ENCODE measurements around the gene TTC3.
A peak's percentile ranks its signal among the peaks of the same experiment; 100 is the strongest.

TTC3 gene

GRCh38 chr21:37145635-37146111 lies 72.6 kb downstream of the TTC3 start (continued):
- 0 out of 2 replicates have a peak, but pooled peaks have one; percentile 10 for TF ChIP-seq IKZF3 (tag by site-specific recombination; IDR thresholded peaks at IDR 0.05)
- 0 out of 2 replicates have a peak, but pooled peaks have one; percentile 45 for TF ChIP-seq ZNF660 (tag by site-specific recombination; IDR thresholded peaks at IDR 0.05)

- Histone ChIP-seq H3K4me1 (ENCODE audit: control insufficient read depth, insufficient read depth, low read length) (peaks cover 6% of the 10 kb centered on the region; the same call in 1 of the 2 replicates), H3K9me3 (ENCODE audit: control insufficient read depth, insufficient read depth, low read depth, low read length) (no peaks in the 10 kb centered on the region), H3K27ac (ENCODE audit: extremely low read depth, low read depth, low read length) (no peak overlapping the region), H3K36me3 (ENCODE audit: control insufficient read depth in 2 of 2, insufficient read depth in 1 of 2, low read length in 2 of 2) (peaks cover 26 to 28% of the 10 kb centered on the region in 2 experiments), H3K4me3 (ENCODE audit: low read depth, low read length) (no peak overlapping the region)
- CTCF ChIA-PET: interaction anchor here (0.6 to 1.3 kb wide), 4 partner anchors 14 to 170 kb away, joined by 3 to 4 read pairs (median 3); no protein-coding TSS in a partner anchor
- POLR2A ChIA-PET: no interaction called here
- 0 out of 2 replicates have a peak, but pooled peaks have one; percentile 12 for TF ChIP-seq ZNF184 (tag by site-specific recombination; IDR thresholded peaks at IDR 0.05)
- no peak for TF ChIP-seq ZNF26 (tag by site-specific recombination; IDR thresholded peaks at IDR 0.05)
- TF ChIP-seq ZSCAN23 (tag by site-specific recombination; IDR thresholded peaks at IDR 0.05): no peak
- peak; percentile 30; the same call in 1 of the 2 replicates for TF ChIP-seq ZNF423 (tag by site-specific recombination; IDR thresholded peaks at IDR 0.05)
- TF ChIP-seq SCRT2 (tag by site-specific recombination; IDR thresholded peaks at IDR 0.05): no peak
- TF ChIP-seq ZNF768 (tag by site-specific recombination; IDR thresholded peaks at IDR 0.05): no peak
- no peak for TF ChIP-seq ZNF501 (tag by site-specific recombination; IDR thresholded peaks at IDR 0.05)
- TF ChIP-seq ZNF692 (tag by site-specific recombination; IDR thresholded peaks at IDR 0.05): no peak
- no peak for TF ChIP-seq ZNF704 (tag by site-specific recombination; IDR thresholded peaks at IDR 0.05)
- peak; percentile 53 for TF ChIP-seq GLIS1 (tag by site-specific recombination; IDR thresholded peaks at IDR 0.05)
- no peak for TF ChIP-seq CTCF (tag by site-specific recombination; IDR thresholded peaks at IDR 0.05)
- TF ChIP-seq ZBTB26 (tag by site-specific recombination; optimal IDR thresholded peaks at IDR 0.05): no peak
- no peak for TF ChIP-seq ZNF341 (tag by site-specific recombination; IDR thresholded peaks at IDR 0.05; ENCODE audit: low read depth)
- no peak for TF ChIP-seq TRIM28 (IDR thresholded peaks at IDR 0.05; ENCODE audit: borderline replicate concordance, low read length)
- TF ChIP-seq ZBTB6 (tag by site-specific recombination; IDR thresholded peaks at IDR 0.05): no peak
- no peak for TF ChIP-seq ELK4 (IDR thresholded peaks at IDR 0.05; ENCODE audit: borderline replicate concordance, low read depth, low read length)
- peak; percentile 63 for TF ChIP-seq ZNF362 (tag by site-specific recombination; IDR thresholded peaks at IDR 0.05)
- TF ChIP-seq PATZ1 (tag by site-specific recombination; IDR thresholded peaks at IDR 0.05): no peak
- TF ChIP-seq WT1 (tag by site-specific recombination; IDR thresholded peaks at IDR 0.05): peak; percentile 31; the same call in 1 of the 2 replicates
Measured at GRCh38 chr21:37146320-37147235, 73.5 kb downstream of the TTC3 start.
